ENCODE measurements around the gene CDH23. TPM values are rescaled to one million over a fixed set of nuclear protein-coding genes. Genes with fewer than 3 reads are reported as not detected.

The CDH23 gene
- total RNA-seq, 2 donors from 2014 or later = 8.1 to 9.0 TPM

GRCh38 chr10:71754562-71754961 lies 357.8 kb downstream of the CDH23 start:
- H3K4me1 Mint-ChIP-seq = peaks cover 75% of the 10 kb centered on the region
- ATAC-seq (no peak), DNase-seq (no peak)
- no peak overlapping the region for H3K4me3 Mint-ChIP-seq
- peaks cover 2% of the 10 kb centered on the region for H3K36me3 Mint-ChIP-seq (ENCODE audit: low read depth)
- H3K27ac Mint-ChIP-seq = peak overlapping the region; percentile 94
- H3K27me3 Mint-ChIP-seq = no peaks in the 10 kb centered on the region
- H3K9me3 ChIP-seq (ENCODE audit: control insufficient read depth, low read length, poor library complexity, severe bottlenecking) = no peaks in the 10 kb centered on the region

DNA sequence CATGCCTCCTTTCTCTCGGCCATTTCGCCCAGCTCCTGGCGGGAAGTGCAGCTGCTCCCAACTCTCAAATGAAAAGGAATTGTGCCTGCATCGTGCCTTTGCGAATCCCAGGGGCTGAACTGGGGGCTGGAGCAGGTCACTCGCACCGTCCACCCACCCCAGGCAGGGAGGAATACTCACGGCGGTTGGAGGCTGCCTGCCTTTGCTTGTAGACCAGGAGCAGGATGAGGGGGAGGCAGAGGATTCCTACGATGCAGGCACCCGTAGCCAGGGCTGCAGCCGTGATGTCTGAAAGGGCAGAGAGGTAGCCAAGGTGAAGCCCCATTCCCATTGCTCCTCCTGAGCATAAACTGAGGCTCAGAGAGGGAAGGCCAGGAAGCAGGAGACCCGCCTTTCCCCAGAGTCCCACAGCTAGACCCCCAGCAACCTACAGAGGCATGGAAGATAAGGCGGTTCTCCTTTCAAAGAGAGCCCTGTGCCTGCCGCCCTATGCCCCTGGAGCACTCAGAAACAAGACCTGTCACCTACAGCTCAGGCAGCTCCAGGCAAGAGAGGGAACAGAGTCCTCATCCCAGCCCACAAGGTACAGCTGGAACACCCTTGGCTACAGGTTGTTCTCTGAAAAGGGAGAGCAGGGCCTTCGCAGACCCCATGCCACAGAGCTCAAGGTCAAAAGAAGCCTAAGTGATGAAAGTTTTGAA lies 358.6 kb downstream of the CDH23 start:
- H3K27ac Mint-ChIP-seq = peak overlapping the region; percentile 94
- no peak for DNase-seq
- H3K36me3 Mint-ChIP-seq (ENCODE audit: low read depth) = peaks cover 3% of the 10 kb centered on the region
- H3K4me1 Mint-ChIP-seq = peaks cover 73% of the 10 kb centered on the region
- H3K4me3 Mint-ChIP-seq = no peak overlapping the region
- H3K27me3 Mint-ChIP-seq = no peaks in the 10 kb centered on the region
- no peaks in the 10 kb centered on the region for H3K9me3 ChIP-seq (ENCODE audit: control insufficient read depth, low read length, poor library complexity, severe bottlenecking)
- no peak for ATAC-seq

DNA sequence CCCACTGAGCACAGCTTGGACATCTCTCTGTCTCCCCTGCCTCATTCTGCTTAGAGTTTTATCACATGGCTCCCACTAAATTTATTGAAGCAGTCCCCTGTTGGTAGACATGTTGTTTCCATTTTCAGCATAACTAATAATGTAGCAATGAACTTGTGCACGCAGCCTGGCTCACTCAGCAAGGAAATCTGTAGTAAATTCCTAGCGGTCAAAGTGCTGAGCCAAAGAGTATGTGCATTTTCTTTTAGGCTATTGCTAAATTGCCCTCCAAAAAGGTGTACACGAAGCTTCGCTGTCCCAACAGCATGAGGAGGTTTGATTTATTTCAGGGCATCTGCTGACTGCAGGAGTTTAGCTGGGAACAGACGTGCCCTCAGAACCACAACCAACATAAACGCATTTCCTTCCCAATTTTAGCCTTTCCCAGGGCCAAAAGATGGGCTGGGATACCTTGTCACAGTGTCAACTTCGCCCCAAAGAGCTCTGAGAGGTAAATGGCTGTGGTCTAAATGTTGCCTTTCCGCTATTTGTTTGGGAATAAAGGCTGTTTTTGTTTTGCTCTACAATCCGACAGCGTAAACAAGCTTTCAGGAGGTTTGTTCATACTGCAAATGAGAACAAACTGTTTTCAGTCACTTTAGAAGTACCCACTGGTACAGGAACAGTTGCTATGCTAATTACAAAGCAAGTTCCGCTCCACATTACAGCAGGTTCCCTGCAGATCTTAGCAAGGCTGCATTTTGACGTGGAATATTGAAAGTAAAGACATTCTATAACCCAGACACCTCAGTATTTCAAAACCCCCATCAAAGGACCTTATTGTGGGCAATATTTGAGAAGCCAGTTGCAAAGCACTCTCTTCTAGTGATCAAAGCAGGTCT lies 359.8 kb downstream of the CDH23 start:
- H3K9me3 ChIP-seq (ENCODE audit: control insufficient read depth, low read length, poor library complexity, severe bottlenecking) = no peaks in the 10 kb centered on the region
- DNase-seq (no peak), ATAC-seq (peak; percentile 80)
- Mint-ChIP-seq H3K4me1 (peaks cover 77% of the 10 kb centered on the region), H3K4me3 (peak overlapping the region; percentile 80), H3K27me3 (no peaks in the 10 kb centered on the region), H3K27ac (peak overlapping the region; percentile 94), H3K36me3 (ENCODE audit: low read depth) (peaks cover 10% of the 10 kb centered on the region)

DNA sequence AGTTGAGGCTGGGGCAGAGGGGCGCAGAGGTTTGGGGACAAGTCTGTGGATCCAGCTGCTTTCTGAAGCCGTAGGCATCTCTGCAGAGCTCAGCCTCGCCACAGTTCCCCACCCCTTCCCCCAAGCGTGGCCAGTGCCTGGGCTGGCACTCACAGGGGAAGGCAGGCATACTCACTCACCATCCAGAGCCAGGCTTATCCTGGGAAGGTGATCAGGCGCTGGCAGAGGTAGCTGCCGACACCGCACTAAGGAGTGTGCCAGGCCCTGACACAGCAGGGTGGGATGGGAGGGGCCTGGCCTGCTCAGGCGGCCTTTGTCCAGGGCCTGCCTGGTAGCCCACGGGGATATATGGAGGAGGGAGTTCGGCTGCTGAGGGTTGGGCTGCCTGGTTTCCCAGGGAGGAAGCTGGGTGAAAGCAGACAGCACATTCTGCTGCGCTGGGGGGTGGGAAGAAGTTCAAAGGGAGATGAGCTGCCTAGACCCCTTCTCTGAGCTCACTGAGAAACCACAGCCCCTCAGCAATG lies 360.7 kb downstream of the CDH23 start:
- H3K27me3 Mint-ChIP-seq = no peaks in the 10 kb centered on the region
- no peaks in the 10 kb centered on the region for H3K9me3 ChIP-seq (ENCODE audit: control insufficient read depth, low read length, poor library complexity, severe bottlenecking)
- peak overlapping the region; percentile 80 for H3K4me3 Mint-ChIP-seq
- peaks cover 77% of the 10 kb centered on the region for H3K4me1 Mint-ChIP-seq
- DNase-seq (no peak), ATAC-seq (peak; percentile 23)
- H3K27ac Mint-ChIP-seq = peak overlapping the region; percentile 94
- peaks cover 11% of the 10 kb centered on the region for H3K36me3 Mint-ChIP-seq (ENCODE audit: low read depth)

GRCh38 chr10:71761105-71761511 lies 364.4 kb downstream of the CDH23 start:
- H3K9me3 ChIP-seq (ENCODE audit: control insufficient read depth, low read length, poor library complexity, severe bottlenecking) = no peaks in the 10 kb centered on the region
- DNase-seq (no peak), ATAC-seq (peak; percentile 24)
- H3K36me3 Mint-ChIP-seq (ENCODE audit: low read depth) = peaks cover 11% of the 10 kb centered on the region
- H3K27me3 Mint-ChIP-seq = no peaks in the 10 kb centered on the region
- peaks cover 73% of the 10 kb centered on the region for H3K4me1 Mint-ChIP-seq
- H3K4me3 Mint-ChIP-seq = peak overlapping the region; percentile 80
- peak overlapping the region; percentile 92 for H3K27ac Mint-ChIP-seq

DNA sequence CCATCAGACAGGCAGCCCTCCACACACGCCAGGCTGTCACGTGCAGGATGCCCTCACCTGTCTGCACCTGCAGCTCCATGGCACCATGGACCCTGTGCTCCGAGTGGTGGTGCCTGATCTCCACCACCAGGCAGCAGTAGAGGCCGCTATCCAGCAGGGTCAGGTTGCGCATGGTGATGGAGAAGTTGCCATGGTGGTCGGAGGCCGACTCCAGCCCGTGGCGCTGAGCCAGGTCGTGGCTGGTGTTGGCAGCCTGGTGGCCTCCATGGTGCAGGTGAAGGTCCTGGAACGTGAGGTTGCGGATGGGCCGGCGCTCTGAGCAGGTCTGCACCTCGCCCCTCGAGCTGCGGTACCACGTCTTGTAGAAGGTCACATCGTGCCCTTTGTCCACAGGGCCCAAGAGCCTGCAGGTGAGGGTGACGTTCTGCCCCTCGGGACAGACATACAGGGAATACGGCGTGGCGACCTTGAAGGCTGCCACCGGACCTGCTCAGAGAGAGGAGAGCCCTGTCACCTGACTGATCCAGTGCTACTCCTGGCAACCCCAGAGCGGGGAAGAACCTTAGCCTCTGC lies 364.9 kb downstream of the CDH23 start:
- H3K27ac Mint-ChIP-seq = peak overlapping the region; percentile 92
- H3K9me3 ChIP-seq (ENCODE audit: control insufficient read depth, low read length, poor library complexity, severe bottlenecking) = no peaks in the 10 kb centered on the region
- H3K27me3 Mint-ChIP-seq = no peaks in the 10 kb centered on the region
- H3K36me3 Mint-ChIP-seq (ENCODE audit: low read depth) = peaks cover 11% of the 10 kb centered on the region
- DNase-seq (no peak), ATAC-seq (no peak)
- H3K4me3 Mint-ChIP-seq = peak overlapping the region; percentile 80
- H3K4me1 Mint-ChIP-seq = peaks cover 71% of the 10 kb centered on the region

- Mint-ChIP-seq H3K36me3 (ENCODE audit: low read depth) (peaks cover 11% of the 10 kb centered on the region), H3K27ac (peak overlapping the region; percentile 96), H3K4me3 (no peak overlapping the region), H3K27me3 (no peaks in the 10 kb centered on the region), H3K4me1 (peaks cover 71% of the 10 kb centered on the region)
- DNase-seq = no peak
- ATAC-seq = no peak
- H3K9me3 ChIP-seq (ENCODE audit: control insufficient read depth, low read length, poor library complexity, severe bottlenecking) = no peaks in the 10 kb centered on the region
Measured at GRCh38 chr10:71762324-71762723, 365.6 kb downstream of the CDH23 start.

DNA sequence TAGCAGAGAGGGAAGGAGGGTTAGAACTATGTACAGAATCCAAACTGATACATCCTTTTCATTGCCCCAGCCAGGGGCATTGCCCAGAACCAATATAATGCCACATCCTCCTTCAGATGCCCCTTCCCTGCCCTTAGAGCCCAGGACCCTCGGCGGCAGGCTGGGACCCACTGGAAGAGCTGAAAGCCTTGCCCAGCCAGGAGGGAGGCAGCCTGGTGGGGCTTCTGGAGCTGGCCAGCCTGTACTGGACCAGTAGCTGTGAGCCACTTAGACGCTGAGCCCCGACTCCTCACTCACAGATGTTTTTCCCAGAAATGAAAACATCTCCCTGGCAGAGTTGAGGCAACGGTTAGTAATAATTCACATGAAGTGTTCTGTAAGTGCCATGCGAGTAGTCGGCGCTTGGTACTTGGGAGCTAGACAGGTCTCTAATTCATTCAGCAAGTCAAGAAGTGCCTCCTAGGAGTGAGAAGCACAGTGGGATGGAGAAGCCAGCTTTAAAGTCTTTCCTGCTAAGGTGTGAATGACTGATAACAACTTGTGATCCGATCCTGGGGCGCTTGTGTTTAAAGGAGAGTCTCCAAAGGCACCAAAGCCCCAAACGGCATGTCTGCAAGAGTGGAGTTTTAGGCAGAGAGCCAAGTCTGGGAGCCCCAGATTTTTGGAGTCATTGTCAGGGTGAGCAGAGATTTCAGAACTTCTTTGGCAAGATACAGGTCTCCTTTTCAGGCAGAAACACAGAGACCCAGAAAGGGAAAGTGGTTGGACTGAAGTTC lies 366.8 kb downstream of the CDH23 start:
- no peaks in the 10 kb centered on the region for H3K27me3 Mint-ChIP-seq
- H3K36me3 Mint-ChIP-seq (ENCODE audit: low read depth) = peaks cover 11% of the 10 kb centered on the region
- peaks cover 65% of the 10 kb centered on the region for H3K4me1 Mint-ChIP-seq
- H3K9me3 ChIP-seq (ENCODE audit: control insufficient read depth, low read length, poor library complexity, severe bottlenecking) = no peaks in the 10 kb centered on the region
- no peak for ATAC-seq
- peak overlapping the region; percentile 96 for H3K27ac Mint-ChIP-seq
- no peak for DNase-seq
- peak overlapping the region; percentile 80 for H3K4me3 Mint-ChIP-seq

DNA sequence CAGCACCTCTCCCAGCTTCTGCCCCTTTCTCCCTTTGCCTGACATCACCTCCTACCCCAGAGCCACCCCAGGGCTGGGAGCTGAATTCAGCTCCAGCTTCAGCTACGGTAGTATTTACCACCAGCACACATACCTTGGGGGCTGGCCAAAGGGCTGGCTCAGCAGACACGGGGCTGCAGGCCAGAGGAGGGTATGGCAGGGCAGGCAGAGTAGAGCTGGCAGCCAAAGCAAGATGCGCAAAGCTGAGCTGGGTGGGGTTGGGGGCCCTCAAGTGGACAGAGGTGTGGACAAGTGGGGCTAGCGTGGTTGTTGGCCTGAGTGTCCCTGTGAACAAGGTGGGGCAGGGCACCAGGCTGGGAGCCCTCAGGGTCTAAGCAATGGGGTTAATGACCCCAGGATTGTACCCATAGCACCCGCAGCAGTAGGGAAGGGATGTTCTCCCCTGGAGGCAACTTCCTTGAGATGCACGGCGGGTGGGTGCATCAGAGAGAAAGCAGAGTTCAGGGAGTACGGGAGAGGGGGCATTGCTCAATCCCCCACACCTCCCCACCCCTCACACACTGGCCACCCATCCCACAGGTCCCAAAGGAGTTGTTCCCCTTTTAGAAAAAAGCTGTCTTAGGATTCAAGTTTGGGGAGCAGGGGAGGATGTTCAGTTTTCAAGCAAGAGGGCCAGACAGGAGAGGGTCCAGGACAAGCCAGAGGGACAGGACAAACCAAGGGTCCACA lies 368.6 kb downstream of the CDH23 start:
- DNase-seq (no peak), ATAC-seq (no peak)
- peak overlapping the region; percentile 80 for H3K4me3 Mint-ChIP-seq
- peak overlapping the region; percentile 96 for H3K27ac Mint-ChIP-seq
- peaks cover 70% of the 10 kb centered on the region for H3K4me1 Mint-ChIP-seq
- H3K27me3 Mint-ChIP-seq = no peaks in the 10 kb centered on the region
- H3K36me3 Mint-ChIP-seq (ENCODE audit: low read depth) = peaks cover 14% of the 10 kb centered on the region
- H3K9me3 ChIP-seq (ENCODE audit: control insufficient read depth, low read length, poor library complexity, severe bottlenecking) = no peaks in the 10 kb centered on the region

- peaks cover 10% of the 10 kb centered on the region for H3K36me3 Mint-ChIP-seq (ENCODE audit: low read depth)
- no peaks in the 10 kb centered on the region for H3K27me3 Mint-ChIP-seq
- no peaks in the 10 kb centered on the region for H3K9me3 ChIP-seq (ENCODE audit: control insufficient read depth, low read length, poor library complexity, severe bottlenecking)
- H3K27ac Mint-ChIP-seq = peak overlapping the region; percentile 96
- no peak for DNase-seq
- ATAC-seq = no peak
- H3K4me1 Mint-ChIP-seq = peaks cover 65% of the 10 kb centered on the region
- peak overlapping the region; percentile 82 for H3K4me3 Mint-ChIP-seq
Measured at GRCh38 chr10:71765906-71766716, 369.4 kb downstream of the CDH23 start.

- no peak for DNase-seq
- Mint-ChIP-seq H3K4me3 (peak overlapping the region; percentile 82), H3K4me1 (peaks cover 66% of the 10 kb centered on the region), H3K27ac (peak overlapping the region; percentile 96), H3K36me3 (ENCODE audit: low read depth) (peaks cover 5% of the 10 kb centered on the region), H3K27me3 (no peaks in the 10 kb centered on the region)
- no peaks in the 10 kb centered on the region for H3K9me3 ChIP-seq (ENCODE audit: control insufficient read depth, low read length, poor library complexity, severe bottlenecking)
- ATAC-seq = no peak
Measured at GRCh38 chr10:71766717-71767419, 370.1 kb downstream of the CDH23 start.

All from T-helper 17 cell (primary cell).